IgD-negative memory B cell (primary cell): ENCODE data around the gene NTF4. TPM values are rescaled to one million over a fixed set of nuclear protein-coding genes. Genes with fewer than 3 reads are reported as not detected.
"Not testable (repeated sequence)": the region's sequence is repeated elsewhere in the genome, so short reads cannot be mapped to it uniquely, and the experiment has no call there.

Source experiments
- H3K27ac Mint-ChIP-seq, 3 donors: one replicate each; pipeline ENCODE4 v1.8.0; 2020 to 2022; ENCODE audit warnings: mild to moderate bottlenecking in 3 of 3, mixed read lengths in 3 of 3, moderate library complexity in 1 of 3
- H3K27me3 Mint-ChIP-seq: one replicate; pipeline ENCODE4 v1.8.0; 2021; ENCODE audit warnings: mixed read lengths
- H3K36me3 Mint-ChIP-seq: one replicate; pipeline ENCODE4 v1.8.0; 2020; ENCODE audit warnings: mild to moderate bottlenecking, mixed read lengths
- H3K4me1 Mint-ChIP-seq, 3 donors: one replicate each; pipeline ENCODE4 v1.8.0; 2020 to 2022; ENCODE audit warnings: mixed read lengths in 3 of 3, mild to moderate bottlenecking in 1 of 3
- H3K4me3 Mint-ChIP-seq, 4 donors: one replicate each; pipeline ENCODE4 v1.8.0; 2020 to 2022; ENCODE audit warnings: mild to moderate bottlenecking in 4 of 4, mixed read lengths in 4 of 4, moderate library complexity in 3 of 4
- H3K9me3 Mint-ChIP-seq, 3 donors: one replicate each; pipeline ENCODE4 v1.8.0; 2020 to 2021; ENCODE audit warnings: mixed read lengths in 3 of 3, mild to moderate bottlenecking in 1 of 3
- polyA plus RNA-seq: library from polyadenylated mRNA; unstranded; fragments of 300-500 nt; fragmentation: Illumina TruSeq; gene quantifications from one replicate; pipeline ENCODE4 v1.2.3, GENCODE V29; 2021

NTF4 gene
- polyA plus RNA-seq, 1 donor from 2014 or later: not detected

- H3K4me3 Mint-ChIP-seq: not testable (repeated sequence)
Observed at GRCh38 chr19:49025599-49025998, 39.0 kb downstream of the NTF4 start.

DNA sequence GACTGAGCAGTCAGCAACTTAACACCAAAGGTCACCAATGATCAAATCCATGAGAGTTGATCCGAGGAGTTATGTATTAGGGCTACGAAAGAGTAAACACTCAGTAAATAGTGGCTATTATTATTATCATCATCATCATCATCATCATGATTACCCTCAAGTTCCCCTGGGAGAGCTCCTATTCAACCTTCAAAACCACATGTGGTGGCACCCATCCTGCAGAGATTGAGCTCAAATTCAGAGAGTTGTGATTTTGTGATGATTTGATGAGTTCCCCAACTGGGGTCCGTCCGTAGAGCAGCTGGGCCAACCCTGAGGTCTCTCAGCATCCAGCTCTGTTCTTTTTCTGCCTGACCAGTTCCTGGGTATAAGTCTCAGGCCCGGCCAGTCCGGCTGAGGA lies 39.5 kb downstream of the NTF4 start:
- H3K27ac Mint-ChIP-seq, H3K9me3 Mint-ChIP-seq, H3K4me3 Mint-ChIP-seq, H3K36me3 Mint-ChIP-seq, H3K27me3 Mint-ChIP-seq: not testable (repeated sequence)
- H3K4me1 Mint-ChIP-seq: peaks cover 5 to 14% (median 10%) of the 10 kb centered on the region in 3 donors

More at GRCh38 chr19:49025599-49025998, 39.0 kb downstream of the NTF4 start:
- not testable (repeated sequence) for H3K27me3 Mint-ChIP-seq, H3K9me3 Mint-ChIP-seq, H3K27ac Mint-ChIP-seq, H3K36me3 Mint-ChIP-seq
- H3K4me1 Mint-ChIP-seq: peaks cover 5 to 11% (median 8%) of the 10 kb centered on the region in 3 donors

DNA sequence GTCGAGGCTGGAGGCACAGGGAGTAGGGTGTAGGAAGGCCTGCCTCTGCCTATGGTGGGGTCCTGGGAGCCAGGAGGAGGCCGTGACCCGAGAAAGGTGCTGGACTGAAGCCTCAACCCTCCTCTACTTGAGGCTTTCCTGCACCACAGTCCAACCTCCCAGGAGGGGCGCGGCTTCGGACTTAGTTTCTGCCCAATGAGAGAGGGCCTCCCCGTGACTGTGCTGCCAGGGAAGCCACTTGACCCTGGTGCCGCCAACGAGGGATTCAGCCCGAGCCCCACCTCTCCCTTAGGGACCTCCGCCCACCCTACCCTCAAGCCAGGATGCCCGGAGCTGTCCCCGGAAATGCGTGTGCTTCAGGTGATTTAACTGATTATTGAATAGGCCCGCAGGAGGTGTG lies 40.4 kb downstream of the NTF4 start, which contains the start of gene CGB3:
Gene CGB3 (minus strand): TSS at position 101 of the 400 bp plus-strand sequence. CDS start 362 bp downstream, outside the sequence.
- H3K27ac Mint-ChIP-seq, H3K4me3 Mint-ChIP-seq, H3K36me3 Mint-ChIP-seq, H3K27me3 Mint-ChIP-seq, H3K9me3 Mint-ChIP-seq: not testable (repeated sequence)
- H3K4me1 Mint-ChIP-seq: peaks cover 7 to 15% (median 14%) of the 10 kb centered on the region in 3 donors

DNA sequence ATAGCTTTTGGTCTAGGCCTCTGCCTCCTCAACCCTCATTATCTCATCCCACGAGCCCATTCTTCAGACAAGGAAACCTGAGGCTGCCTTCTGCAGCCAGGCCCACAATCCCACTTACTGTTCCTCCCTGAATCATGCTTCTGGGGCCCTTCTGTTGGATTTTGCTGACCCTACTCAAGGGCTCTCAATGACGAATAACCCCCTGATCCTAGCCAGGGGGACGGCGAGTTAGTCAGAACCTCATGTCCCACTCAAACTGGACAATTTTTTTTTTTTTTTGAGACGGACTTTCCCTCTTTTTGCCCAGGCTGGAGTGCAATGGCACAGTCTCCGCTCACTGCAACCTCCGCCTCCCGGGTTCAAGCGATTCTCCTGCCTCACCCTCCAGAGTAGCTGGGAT lies 42.5 kb downstream of the NTF4 start:
- Mint-ChIP-seq H3K27me3 (peaks cover 5% of the 10 kb centered on the region), H3K9me3 (no peaks in the 10 kb centered on the region), H3K4me1 (peaks cover 10 to 18% (median 18%) of the 10 kb centered on the region in 3 donors), H3K36me3 (peaks cover 1% of the 10 kb centered on the region), H3K27ac (no peak overlapping the region), H3K4me3 (peak overlapping the region in 1 of 4 donors; percentile 86)

DNA sequence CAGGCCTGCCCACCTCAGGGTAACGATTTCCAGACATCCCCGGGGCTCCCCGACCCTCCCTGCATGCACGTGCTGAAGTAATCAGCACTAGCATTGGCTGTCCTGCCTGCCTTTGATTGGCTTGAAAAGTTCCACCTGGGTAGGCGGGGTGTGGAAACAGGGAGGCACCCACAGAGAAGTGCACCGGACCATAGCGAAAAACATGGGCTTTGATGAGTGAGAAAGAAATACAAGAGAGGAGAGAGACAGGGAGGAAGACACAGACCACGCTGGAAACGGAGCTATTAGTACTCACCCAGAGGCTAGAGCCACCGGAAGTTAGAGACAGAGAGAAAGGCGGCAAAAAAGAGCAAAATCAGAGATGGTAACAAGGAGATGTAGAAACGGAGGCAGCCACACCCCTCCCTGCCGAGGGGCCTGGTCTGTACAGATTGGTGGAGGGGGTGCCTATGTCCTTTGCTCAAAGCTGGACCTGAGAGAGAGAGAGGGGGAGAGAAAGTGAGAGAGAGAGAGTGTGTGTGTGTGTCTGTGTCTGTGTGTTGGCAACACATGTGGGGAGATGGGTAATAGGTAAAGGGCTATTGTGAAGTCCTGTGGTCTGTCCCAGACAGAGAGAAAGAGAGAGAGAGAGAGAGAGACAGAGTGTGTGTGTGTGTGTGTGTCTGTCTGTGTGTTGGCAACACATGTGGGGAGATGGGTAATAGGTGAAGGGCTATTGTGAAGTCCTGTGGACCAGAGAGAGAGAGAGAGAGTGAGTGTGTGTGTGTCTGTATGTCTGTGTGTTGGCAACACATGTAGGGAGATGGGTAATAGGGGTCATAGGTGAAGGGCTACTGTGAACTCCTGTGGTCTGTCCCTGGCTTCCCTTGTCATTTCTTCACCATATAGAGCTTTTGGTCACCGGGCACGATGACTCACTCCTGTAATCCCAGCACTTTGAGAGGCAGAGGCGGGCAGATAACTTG lies 43.4 kb downstream of the NTF4 start:
- Mint-ChIP-seq H3K4me3 (peak overlapping the region; percentile 58 to 86 (median 74)), H3K9me3 (no peaks in the 10 kb centered on the region), H3K4me1 (peaks cover 10 to 18% (median 18%) of the 10 kb centered on the region in 3 donors), H3K36me3 (peaks cover 1% of the 10 kb centered on the region), H3K27ac (peak overlapping the region in 1 of 3 donors; percentile 12), H3K27me3 (peaks cover 5% of the 10 kb centered on the region)

DNA sequence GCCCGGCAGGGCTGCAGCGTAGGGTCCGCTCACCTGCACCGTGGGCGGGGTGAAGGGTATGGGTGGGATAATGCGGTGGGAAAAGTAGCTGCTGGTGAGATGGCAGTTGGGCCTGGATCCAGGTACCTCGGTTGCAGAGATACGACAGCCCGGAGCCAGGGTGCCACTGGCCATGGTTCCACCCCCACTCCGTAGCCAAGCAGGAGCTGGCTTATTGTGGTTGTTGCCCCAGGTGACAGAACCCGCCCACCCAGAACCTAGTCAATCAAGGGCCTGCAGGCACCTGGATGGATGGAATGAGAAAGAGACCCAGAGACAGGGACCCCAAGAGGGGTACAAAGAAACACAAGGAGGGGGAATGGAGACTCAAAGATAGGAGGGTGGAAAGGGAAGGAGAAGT lies 44.3 kb downstream of the NTF4 start:
- H3K9me3 Mint-ChIP-seq: no peaks in the 10 kb centered on the region
- H3K27ac Mint-ChIP-seq: no peak overlapping the region
- peaks cover 5% of the 10 kb centered on the region for H3K27me3 Mint-ChIP-seq
- H3K4me1 Mint-ChIP-seq: peaks cover 10 to 18% (median 18%) of the 10 kb centered on the region in 3 donors
- H3K4me3 Mint-ChIP-seq: peak overlapping the region; percentile 58 to 98 (median 90)
- H3K36me3 Mint-ChIP-seq: peaks cover 1% of the 10 kb centered on the region

DNA sequence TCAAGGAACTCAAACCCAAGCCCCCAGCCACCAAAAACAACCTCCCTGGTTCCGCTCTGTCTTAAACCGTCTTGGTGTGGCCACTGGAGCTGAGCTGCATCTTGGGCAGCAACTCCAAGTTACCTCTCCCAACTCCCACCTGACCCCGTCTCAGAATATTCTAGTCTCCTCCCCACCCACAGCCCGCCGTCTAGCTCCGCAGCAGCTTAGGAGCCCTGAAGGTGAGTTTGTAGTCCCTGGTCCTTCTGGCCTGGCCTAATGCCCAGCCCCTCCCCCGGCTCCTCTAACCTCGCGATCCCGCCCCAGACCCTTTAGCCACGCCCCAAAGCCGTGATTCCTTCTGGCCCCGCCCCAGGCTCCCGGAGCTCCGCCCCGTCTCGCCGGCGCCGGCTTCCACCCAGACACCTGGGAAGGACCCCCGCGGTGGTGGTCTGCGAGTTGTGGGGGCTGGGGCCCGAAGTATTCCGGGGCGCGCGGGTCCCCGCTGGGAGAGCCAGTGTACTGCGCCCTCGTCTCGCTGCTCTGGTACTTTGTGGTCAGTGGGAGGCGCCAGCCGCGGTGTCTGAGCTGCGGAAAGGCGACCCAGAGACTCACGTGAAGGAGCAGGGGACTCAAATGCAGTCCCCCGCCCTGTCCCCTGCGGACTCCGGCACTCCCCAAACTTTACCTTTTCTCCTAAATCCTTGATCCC lies 45.2 kb downstream of the NTF4 start:
- Mint-ChIP-seq H3K27me3 (peaks cover 5% of the 10 kb centered on the region), H3K4me3 (peak overlapping the region; percentile 85 to 98 (median 95)), H3K36me3 (peaks cover 1% of the 10 kb centered on the region), H3K9me3 (no peaks in the 10 kb centered on the region), H3K27ac (peak overlapping the region in 2 of 3 donors; percentile 79 to 98), H3K4me1 (peaks cover 10 to 18% (median 18%) of the 10 kb centered on the region in 3 donors)

- H3K4me1 Mint-ChIP-seq: peaks cover 10 to 18% (median 18%) of the 10 kb centered on the region in 3 donors
- H3K27ac Mint-ChIP-seq: peak overlapping the region in 2 of 3 donors; percentile 79 to 98
Observed at GRCh38 chr19:49018388-49019241, 46.0 kb downstream of the NTF4 start.

DNA sequence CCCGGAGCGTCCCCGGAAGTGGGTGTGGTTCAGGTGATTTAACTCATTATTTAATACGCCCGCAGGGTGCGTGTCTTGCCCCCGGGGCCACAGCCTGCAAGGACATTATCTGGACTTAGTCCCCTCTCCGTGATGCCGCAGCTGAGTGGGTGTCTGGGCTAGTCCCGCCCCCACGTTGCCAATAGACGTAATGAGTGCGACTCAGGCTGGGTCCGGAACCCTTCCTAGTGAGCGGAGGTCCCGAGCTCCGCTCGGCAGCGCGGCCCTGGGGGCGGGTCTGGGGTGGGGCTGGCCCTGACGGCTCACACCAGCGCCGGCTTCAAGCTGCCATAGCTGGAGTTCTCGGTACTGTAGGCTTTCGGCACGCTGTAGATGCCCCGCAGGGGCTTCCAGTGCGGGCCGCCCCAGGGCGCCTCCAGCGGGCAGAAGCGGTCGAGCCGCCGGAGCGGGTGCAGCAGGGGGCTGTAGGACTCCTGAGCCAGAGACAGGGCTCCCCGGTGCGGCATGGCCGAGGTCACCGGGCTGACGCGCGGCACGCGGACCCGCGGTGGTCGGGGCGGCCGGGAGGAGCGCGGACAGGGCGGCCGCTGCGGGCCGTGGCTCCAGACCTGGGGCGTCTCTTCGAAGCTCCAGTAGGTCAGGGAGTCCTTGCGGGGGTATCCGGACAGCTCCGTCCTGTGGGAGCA lies 46.8 kb downstream of the NTF4 start:
- no peak overlapping the region for H3K27ac Mint-ChIP-seq
- H3K27me3 Mint-ChIP-seq: peaks cover 5% of the 10 kb centered on the region
- H3K9me3 Mint-ChIP-seq: no peaks in the 10 kb centered on the region
- peak overlapping the region; percentile 85 to 98 (median 95) for H3K4me3 Mint-ChIP-seq
- H3K36me3 Mint-ChIP-seq: peaks cover 1% of the 10 kb centered on the region
- H3K4me1 Mint-ChIP-seq: peaks cover 10 to 18% (median 18%) of the 10 kb centered on the region in 3 donors

More at GRCh38 chr19:49018388-49019241, 46.0 kb downstream of the NTF4 start:
- H3K9me3 Mint-ChIP-seq, H3K36me3 Mint-ChIP-seq, H3K27me3 Mint-ChIP-seq: not testable (repeated sequence)
- H3K4me3 Mint-ChIP-seq: peak overlapping the region; percentile 85 to 98 (median 95)

GRCh38 chr19:49017041-49017665 lies 47.5 kb downstream of the NTF4 start, which contains the start of gene LHB:
Gene LHB, minus strand, starts transcription at chr19:49017091. Its CDS starts 10 bp downstream, at chr19:49017081.
- Mint-ChIP-seq H3K9me3 (no peaks in the 10 kb centered on the region), H3K27me3 (peaks cover 5% of the 10 kb centered on the region), H3K27ac (peak within 1 kb of the TSS in 1 of 3 donors; percentile 69), H3K4me1 (peaks cover 10 to 18% (median 18%) of the 10 kb centered on the region in 3 donors), H3K4me3 (peak within 1 kb of the TSS; percentile 85 to 98 (median 95)), H3K36me3 (peaks cover 1% of the 10 kb centered on the region)

- H3K9me3 Mint-ChIP-seq: no peaks in the 10 kb centered on the region
- peaks cover 1% of the 10 kb centered on the region for H3K36me3 Mint-ChIP-seq
- peak overlapping the region in 2 of 4 donors; percentile 9 to 68 for H3K4me3 Mint-ChIP-seq
- no peak overlapping the region for H3K27ac Mint-ChIP-seq
- H3K27me3 Mint-ChIP-seq: peaks cover 5% of the 10 kb centered on the region
- peaks cover 10 to 17% (median 14%) of the 10 kb centered on the region in 3 donors for H3K4me1 Mint-ChIP-seq
Observed at GRCh38 chr19:49016067-49016839, 48.4 kb downstream of the NTF4 start.

DNA sequence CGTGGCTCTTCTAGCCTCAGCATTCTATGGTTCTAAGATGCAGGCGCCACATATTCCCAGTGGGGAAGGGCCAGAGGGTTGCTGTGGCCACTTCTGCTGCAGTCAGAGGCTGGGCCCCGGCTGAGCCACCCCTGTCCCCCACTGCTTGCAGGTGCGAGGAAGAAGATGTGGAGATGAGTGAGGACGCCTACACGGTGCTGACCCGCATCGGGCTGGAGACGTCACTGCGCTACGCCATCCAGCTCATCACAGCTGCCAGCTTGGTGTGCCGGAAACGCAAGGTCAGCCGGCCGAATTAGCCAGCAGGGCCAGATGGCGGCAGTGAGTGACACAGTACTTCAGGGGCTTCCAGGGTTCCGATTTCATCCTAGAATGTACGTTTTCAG lies 49.8 kb downstream of the NTF4 start:
- H3K36me3 Mint-ChIP-seq: peaks cover 1% of the 10 kb centered on the region
- peak overlapping the region in 1 of 4 donors; percentile 68 for H3K4me3 Mint-ChIP-seq

More for the DNA sequence above, 49.8 kb downstream of the NTF4 start:
- peaks cover 3% of the 10 kb centered on the region for H3K27me3 Mint-ChIP-seq
- no peaks in the 10 kb centered on the region for H3K9me3 Mint-ChIP-seq
- H3K27ac Mint-ChIP-seq: no peak overlapping the region
- H3K4me1 Mint-ChIP-seq: peaks cover 4 to 9% (median 6%) of the 10 kb centered on the region in 3 donors
